Hepatocyte (in vitro differentiated cells): Measurements from ENCODE around the gene DSCAML1. TPM values are rescaled to one million over a fixed set of nuclear protein-coding genes. Genes with fewer than 3 reads are reported as not detected.

Experiments used
- DNase-seq: peaks from one replicate; pipeline ENCODE4 v3.0.0-alpha.2; 2016; ENCODE audit warnings: low spot score
- H2AFZ ChIP-seq: fragments of 200-600 bp; sonication (generic); 2 replicates; pipeline ENCODE4 v1.6.0; 2016; ENCODE audit warnings: antibody characterized with exemption, mild to moderate bottlenecking
- H3K27ac ChIP-seq: fragments of 200-600 bp; sonication (generic); 2 replicates; pipeline ENCODE4 v1.5.1; 2016; ENCODE audit warnings: mild to moderate bottlenecking
- H3K27me3 ChIP-seq: fragments of 200-600 bp; sonication (generic); 2 replicates; pipeline ENCODE4 v1.6.1; 2016
- H3K36me3 ChIP-seq: fragments of 200-600 bp; sonication (generic); replicated peaks from 2 replicates; pipeline ENCODE4 v1.5.1; 2016; ENCODE audit warnings: low read depth; ENCODE audit not compliant: insufficient read depth
- H3K4me1 ChIP-seq: fragments of 200-600 bp; sonication (generic); 2 replicates; pipeline ENCODE4 v1.5.1; 2016; ENCODE audit warnings: mild to moderate bottlenecking, moderate library complexity; ENCODE audit not compliant: insufficient read depth
- H3K4me2 ChIP-seq: fragments of 200-600 bp; sonication (generic); 2 replicates; pipeline ENCODE4 v1.6.0; 2016
- H3K4me3 ChIP-seq: fragments of 200-600 bp; sonication (generic); 2 replicates; pipeline ENCODE4 v1.5.1; 2016; ENCODE audit warnings: mild to moderate bottlenecking
- H3K79me2 ChIP-seq: fragments of 200-600 bp; sonication (generic); 2 replicates; pipeline ENCODE4 v1.6.0; 2017; ENCODE audit warnings: mild to moderate bottlenecking
- H3K9me2 ChIP-seq: fragments of 200-600 bp; sonication (generic); replicated peaks from 2 replicates; pipeline ENCODE4 v1.6.0; 2017; ENCODE audit warnings: mild to moderate bottlenecking; ENCODE audit not compliant: insufficient read depth
- H3K9me3 ChIP-seq: fragments of 200-600 bp; sonication (generic); 2 replicates; pipeline ENCODE4 v1.5.1; 2016; ENCODE audit warnings: low read depth, mild to moderate bottlenecking
- H4K20me1 ChIP-seq: fragments of 200-600 bp; sonication (generic); 2 replicates; pipeline ENCODE4 v1.6.0; 2016; ENCODE audit warnings: mild to moderate bottlenecking; ENCODE audit not compliant: insufficient read depth, poor library complexity, severe bottlenecking
- EZH2 ChIP-seq: fragments of 200-600 bp; sonication (generic); IDR thresholded peaks from 2 replicates; pipeline ENCODE4 v1.6.1; 2016; ENCODE audit warnings: antibody characterized with exemption, mild to moderate bottlenecking, borderline replicate concordance
- EZH2phosphoT487 ChIP-seq: fragments of 200-600 bp; sonication (generic); IDR thresholded peaks from one replicate; pipeline ENCODE4 v1.6.1; 2018; ENCODE audit warnings: antibody characterized with exemption, mild to moderate bottlenecking, low read depth, moderate library complexity; ENCODE audit not compliant: unreplicated experiment, severe bottlenecking
- WGBS: methylation state at CpG from one replicate; pipeline ENCODE4 v1.1.6; 2016; ENCODE audit warnings: low lambda C conversion rate; ENCODE audit errors: missing lambda C conversion rate; 5-methylcytosine and 5-hydroxymethylcytosine counted together
- polyA plus RNA-seq: library from polyadenylated mRNA; unstranded; fragments of >200 nt; fragmentation: Nextera tagmentation; extraction: Ambion mirVana; gene quantifications from 2 replicates; pipeline ENCODE4 v1.2.1, GENCODE V29; 2016
- total RNA-seq: library from RNA; depleted of rRNA; stranded (reverse); fragments of >200 nt; gene quantifications from 2 replicates; pipeline ENCODE4 v1.2.3, GENCODE V29; 2014
- TF ChIP-seq, protein P1 (sequence below): fragments of 200-600 bp; sonication (generic); IDR thresholded peaks from 2 replicates; pipeline ENCODE4 v1.5.1; 2016; ENCODE audit warnings: antibody characterized with exemption, mild to moderate bottlenecking; ENCODE audit not compliant: poor library complexity

DSCAML1 gene
- total and polyA plus RNA-seq, 2 experiments from 2014 or later, result 0.46 to 2.6 TPM

DNA sequence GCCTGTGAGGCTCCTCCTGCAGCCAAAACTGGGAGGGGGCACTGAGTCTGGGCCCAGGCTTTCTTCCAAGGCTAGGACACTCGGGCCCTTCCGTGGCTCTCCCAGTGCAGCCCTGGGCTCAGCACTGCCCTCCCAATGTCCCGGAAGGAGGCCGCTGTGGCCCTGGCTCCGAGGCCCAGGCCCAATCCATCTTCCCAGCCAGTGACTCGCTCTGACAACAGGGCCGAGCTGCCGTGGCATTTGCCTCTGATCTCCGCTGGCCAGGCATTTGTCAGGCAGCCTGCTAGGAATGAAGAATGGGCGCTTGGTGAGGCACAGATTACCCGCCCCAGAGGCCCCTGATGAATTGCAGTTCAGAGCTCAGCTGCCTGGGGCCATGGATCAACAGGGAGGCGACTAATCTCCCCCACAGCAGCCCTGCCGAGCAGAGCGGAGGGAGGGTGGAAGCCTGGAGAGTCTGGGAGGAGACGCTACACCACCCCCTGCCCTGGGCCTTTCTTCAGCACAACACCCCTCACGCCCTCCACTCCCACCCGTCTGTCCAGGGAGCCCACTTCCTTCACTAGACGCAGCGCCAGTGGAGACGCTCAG lies 19.2 kb upstream of the DSCAML1 start:
- H4K20me1 ChIP-seq, result no peaks in the 10 kb centered on the region
- peak; percentile 77 for DNase-seq
- WGBS, result 45% methylated on average over 19 of the region's 20 CpGs
- no peak overlapping the region for H3K4me3 ChIP-seq
- H3K9me3 ChIP-seq, result no peaks in the 10 kb centered on the region
- H3K36me3 ChIP-seq, result no peaks in the 10 kb centered on the region
- TF ChIP-seq EZH2phosphoT487 (no peak), EZH2 (no peak)
- TF ChIP-seq, protein P1, sequence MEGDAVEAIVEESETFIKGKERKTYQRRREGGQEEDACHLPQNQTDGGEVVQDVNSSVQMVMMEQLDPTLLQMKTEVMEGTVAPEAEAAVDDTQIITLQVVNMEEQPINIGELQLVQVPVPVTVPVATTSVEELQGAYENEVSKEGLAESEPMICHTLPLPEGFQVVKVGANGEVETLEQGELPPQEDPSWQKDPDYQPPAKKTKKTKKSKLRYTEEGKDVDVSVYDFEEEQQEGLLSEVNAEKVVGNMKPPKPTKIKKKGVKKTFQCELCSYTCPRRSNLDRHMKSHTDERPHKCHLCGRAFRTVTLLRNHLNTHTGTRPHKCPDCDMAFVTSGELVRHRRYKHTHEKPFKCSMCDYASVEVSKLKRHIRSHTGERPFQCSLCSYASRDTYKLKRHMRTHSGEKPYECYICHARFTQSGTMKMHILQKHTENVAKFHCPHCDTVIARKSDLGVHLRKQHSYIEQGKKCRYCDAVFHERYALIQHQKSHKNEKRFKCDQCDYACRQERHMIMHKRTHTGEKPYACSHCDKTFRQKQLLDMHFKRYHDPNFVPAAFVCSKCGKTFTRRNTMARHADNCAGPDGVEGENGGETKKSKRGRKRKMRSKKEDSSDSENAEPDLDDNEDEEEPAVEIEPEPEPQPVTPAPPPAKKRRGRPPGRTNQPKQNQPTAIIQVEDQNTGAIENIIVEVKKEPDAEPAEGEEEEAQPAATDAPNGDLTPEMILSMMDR, result no peak
- H2AFZ ChIP-seq, result no peak overlapping the region
- peak overlapping the region; percentile 73 for H3K27ac ChIP-seq
- H3K27me3 ChIP-seq, result no peaks in the 10 kb centered on the region
- peak overlapping the region; percentile 75 for H3K4me2 ChIP-seq
- no peaks in the 10 kb centered on the region for H3K9me2 ChIP-seq
- peaks cover 42% of the 10 kb centered on the region for H3K4me1 ChIP-seq
- H3K79me2 ChIP-seq, result no peaks in the 10 kb centered on the region

DNA sequence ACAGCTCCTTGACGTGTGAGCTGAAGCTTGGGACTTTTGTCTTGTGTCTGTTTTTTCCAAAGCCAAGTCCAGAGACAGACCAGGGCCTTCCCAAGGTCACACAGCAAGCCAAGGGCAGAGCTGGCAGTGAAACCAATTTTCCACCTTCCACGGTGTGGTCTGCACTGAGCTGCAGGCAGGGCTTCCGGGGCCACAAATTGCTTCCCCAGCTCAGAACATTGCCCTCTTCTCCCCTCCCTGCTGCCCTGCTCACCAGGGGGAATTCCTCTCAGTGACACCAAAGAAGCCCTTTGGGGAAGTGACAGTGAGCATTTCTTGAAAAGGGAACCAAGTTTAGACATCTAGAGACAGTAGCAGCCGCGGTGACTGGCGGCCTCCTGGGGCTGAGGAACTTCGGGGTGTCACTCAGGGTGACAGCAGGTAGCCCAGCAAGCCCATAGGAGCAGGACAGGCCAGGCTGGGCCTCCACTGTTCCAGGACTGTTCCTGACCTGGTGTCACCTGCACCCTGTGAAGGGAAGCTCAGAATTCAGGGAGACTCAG lies 18.3 kb upstream of the DSCAML1 start:
- Histone ChIP-seq H2AFZ (no peak overlapping the region), H3K4me1 (peaks cover 42% of the 10 kb centered on the region), H3K36me3 (no peaks in the 10 kb centered on the region), H4K20me1 (no peaks in the 10 kb centered on the region), H3K4me3 (no peak overlapping the region), H3K27ac (peak overlapping the region; percentile 73), H3K9me3 (no peaks in the 10 kb centered on the region), H3K27me3 (no peaks in the 10 kb centered on the region), H3K79me2 (no peaks in the 10 kb centered on the region), H3K9me2 (no peaks in the 10 kb centered on the region), H3K4me2 (no peak overlapping the region)
- TF ChIP-seq, protein P1, result no peak
- TF ChIP-seq EZH2, result no peak
- no peak for TF ChIP-seq EZH2phosphoT487
- WGBS, result 79% methylated on average over 7 of the region's 7 CpGs
- no peak for DNase-seq

DNA sequence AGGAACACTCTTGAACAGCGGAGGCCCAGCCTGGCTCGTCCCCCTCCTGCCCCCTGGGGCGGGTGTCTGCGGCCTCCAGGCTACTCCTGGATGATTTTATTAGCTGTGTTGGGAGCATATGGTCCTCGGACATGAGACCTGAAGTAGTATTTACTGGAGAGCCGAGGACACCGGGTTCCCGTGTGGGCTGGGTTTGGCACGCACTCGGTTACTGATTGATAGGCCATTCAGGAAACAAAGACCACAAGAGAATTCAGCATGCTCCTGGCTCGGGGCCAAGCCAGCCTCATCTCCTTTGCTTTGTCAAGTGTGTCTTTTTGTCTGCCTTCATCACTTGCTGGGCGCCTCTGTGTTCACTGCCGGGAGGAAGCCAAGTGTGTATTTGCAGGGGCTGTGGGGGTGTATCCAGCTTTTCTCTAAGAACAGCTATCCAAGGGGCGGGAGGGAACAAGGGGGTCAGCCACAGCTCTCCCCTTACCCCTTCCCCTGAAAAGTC lies 17.8 kb upstream of the DSCAML1 start:
- Histone ChIP-seq H3K9me3 (no peaks in the 10 kb centered on the region), H3K27me3 (no peaks in the 10 kb centered on the region), H3K79me2 (no peaks in the 10 kb centered on the region), H2AFZ (no peak overlapping the region), H3K9me2 (no peaks in the 10 kb centered on the region), H3K4me2 (no peak overlapping the region), H3K36me3 (no peaks in the 10 kb centered on the region), H4K20me1 (no peaks in the 10 kb centered on the region), H3K27ac (peak overlapping the region; percentile 88), H3K4me3 (no peak overlapping the region), H3K4me1 (peaks cover 42% of the 10 kb centered on the region)
- DNase-seq, result peak; percentile 90
- 30% methylated on average over 14 of the region's 14 CpGs for WGBS
- TF ChIP-seq, protein P1, result no peak
- TF ChIP-seq EZH2phosphoT487, result no peak
- no peak for TF ChIP-seq EZH2
